DOHH2 (cell line): Measurements from ENCODE around the gene CYP46A1.

Experiments used
- CTCF ChIP-seq: fragments of 200-600 bp; sonication (generic); IDR thresholded peaks from one replicate; pipeline ENCODE4 v1.5.1; 2014; ENCODE audit warnings: antibody characterized with exemption, mild to moderate bottlenecking, low read depth, low read length; ENCODE audit not compliant: poor library complexity, severe bottlenecking
- EZH2phosphoT487 ChIP-seq: fragments of 200-600 bp; sonication (generic); IDR thresholded peaks from 2 replicates; pipeline ENCODE4 v1.6.1; 2017; ENCODE audit warnings: borderline replicate concordance, mild to moderate bottlenecking, antibody characterized with exemption, low read length, moderate library complexity, mixed read lengths

DNA sequence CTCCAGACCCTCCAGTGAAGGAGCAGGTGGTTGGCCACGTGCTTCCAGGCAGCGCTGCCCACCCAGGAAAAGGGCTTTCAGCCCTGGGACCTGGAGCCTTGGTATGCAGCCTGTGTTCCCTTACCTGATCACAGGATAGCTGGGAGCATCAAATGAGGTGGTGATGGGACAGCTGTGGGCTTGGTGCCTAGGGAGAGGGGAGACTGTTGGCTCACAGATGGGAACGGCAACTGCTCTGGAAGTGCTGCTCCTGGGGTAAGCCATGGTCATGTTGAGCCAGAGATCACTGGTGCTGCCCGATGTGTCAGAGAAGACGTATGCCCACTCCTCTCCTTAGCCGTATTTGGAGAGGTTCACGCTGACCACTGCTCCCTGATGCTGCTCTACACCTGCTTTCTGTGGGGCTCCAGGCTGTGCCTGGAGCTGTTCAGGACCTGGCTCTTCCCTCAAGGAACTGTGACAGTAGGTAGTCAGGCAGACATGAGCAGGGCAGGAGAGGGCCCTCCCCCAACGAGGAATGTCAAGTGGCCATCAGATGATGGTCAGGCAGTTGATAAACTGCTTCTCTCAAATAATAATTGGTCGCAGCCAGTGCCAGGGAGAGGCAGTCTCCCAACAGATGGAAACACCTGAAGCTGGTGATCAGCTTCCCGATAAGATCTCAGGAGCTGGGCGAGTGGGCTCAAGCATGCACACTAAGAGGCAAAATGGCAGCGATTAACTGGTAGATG is 2.8 kb upstream of the CYP46A1 start:
- TF ChIP-seq CTCF, result no peak
- TF ChIP-seq EZH2phosphoT487, result no peak
